Adrenal gland (tissue), 5 donors: ENCODE data around the gene IL1R2.

Experiments
- POLR2A ChIP-seq, 2 donors: fragments of 450-650 bp; IDR thresholded peaks; one replicate each; pipeline ENCODE4 v1.6.1; 2017; ENCODE audit warnings: antibody characterized with exemption in 2 of 2, mild to moderate bottlenecking in 2 of 2, moderate library complexity in 1 of 2
- TF ChIP-seq, protein P1 (sequence below), 6 experiments: fragments of 450-650 bp in 4 of 6; fragments of 200-600 bp in 2 of 6; sonication (generic) in 1 of 6; IDR thresholded peaks; 1 replicate in 5 of 6; 2 replicates in 1 of 6; pipeline versions ENCODE4 v1.5.1 to v1.8.0; 2016 to 2021; ENCODE audit warnings: antibody characterized with exemption in 6 of 6, mild to moderate bottlenecking in 2 of 6, moderate library complexity in 1 of 6
- donor health status: DM: no; HTN: no; CAD: no.

DNA sequence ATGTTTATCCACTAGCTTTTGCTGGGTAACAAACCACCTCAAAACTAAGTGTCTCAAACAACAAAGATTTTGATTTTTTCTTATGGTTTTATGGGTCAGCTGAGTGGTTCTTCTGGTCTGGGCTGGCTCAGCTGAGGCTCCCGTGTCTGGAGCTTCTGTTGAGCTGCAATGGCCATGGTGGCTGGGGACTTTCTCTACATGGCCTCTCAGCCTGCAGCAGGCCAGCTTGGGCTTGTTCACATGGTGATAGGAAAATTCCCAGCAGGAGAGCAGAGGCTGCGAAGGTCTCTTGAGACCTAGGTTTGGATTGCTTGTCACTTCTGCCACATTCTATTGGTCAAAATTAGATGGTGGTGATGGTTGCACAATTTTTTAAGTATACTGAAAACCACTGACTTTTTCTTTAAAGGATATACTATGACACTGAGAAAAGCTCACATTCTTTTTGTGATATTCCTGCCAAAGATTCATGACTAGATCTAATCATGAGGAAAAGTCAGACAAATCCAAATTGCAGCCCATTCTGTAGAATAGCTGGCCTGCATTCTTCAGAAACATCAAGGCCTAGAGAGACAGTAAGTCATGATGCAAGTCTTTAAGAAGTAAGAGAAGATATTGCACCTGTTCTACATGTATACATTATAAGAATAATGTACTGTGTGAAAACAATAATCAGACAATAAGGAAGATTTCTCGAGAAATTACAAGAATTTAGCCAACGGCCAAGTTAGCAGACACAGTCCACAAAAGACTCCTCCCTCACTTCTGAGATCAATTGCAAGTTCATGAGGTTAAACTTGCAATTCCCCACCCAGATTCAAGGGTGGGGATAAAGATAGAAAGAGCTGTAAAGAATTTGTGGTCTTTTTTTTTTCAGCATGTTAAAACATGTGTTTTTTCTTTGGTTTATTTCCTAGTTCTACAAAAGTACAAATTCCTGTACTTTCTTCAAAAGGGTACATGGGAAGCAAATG lies 35.0 kb upstream of the IL1R2 start:
- TF ChIP-seq, protein P1, sequence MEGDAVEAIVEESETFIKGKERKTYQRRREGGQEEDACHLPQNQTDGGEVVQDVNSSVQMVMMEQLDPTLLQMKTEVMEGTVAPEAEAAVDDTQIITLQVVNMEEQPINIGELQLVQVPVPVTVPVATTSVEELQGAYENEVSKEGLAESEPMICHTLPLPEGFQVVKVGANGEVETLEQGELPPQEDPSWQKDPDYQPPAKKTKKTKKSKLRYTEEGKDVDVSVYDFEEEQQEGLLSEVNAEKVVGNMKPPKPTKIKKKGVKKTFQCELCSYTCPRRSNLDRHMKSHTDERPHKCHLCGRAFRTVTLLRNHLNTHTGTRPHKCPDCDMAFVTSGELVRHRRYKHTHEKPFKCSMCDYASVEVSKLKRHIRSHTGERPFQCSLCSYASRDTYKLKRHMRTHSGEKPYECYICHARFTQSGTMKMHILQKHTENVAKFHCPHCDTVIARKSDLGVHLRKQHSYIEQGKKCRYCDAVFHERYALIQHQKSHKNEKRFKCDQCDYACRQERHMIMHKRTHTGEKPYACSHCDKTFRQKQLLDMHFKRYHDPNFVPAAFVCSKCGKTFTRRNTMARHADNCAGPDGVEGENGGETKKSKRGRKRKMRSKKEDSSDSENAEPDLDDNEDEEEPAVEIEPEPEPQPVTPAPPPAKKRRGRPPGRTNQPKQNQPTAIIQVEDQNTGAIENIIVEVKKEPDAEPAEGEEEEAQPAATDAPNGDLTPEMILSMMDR (IDR thresholded peaks at IDR 0.05): no peak
- no peak for TF ChIP-seq POLR2A (IDR thresholded peaks at IDR 0.05)
